Occipital lobe (tissue), 2 donors: Measurements from ENCODE around the gene ZNF606. TPM values are rescaled to one million over a fixed set of nuclear protein-coding genes. Genes with fewer than 3 reads are reported as not detected.

Experiments
- DNase-seq: peaks from one replicate; lab custom pipeline; 2025; lab: John Stamatoyannopoulos, UW
- total RNA-seq: library from RNA; depleted of rRNA; stranded (reverse); fragments of >200 nt; gene quantifications from one replicate; pipeline ENCODE4 v1.2.3, GENCODE V29; 2014

Gene ZNF606
- total RNA-seq, 1 donor from 2014 or later: 57.1 TPM

GRCh38 chr19:57934820-57935665 is 67.6 kb downstream of the ZNF606 start, which contains the start of gene ZNF418:
ZNF418 (minus strand) TSS chr19:57935402; CDS start chr19:57933822, 1,580 bp downstream.
- DNase-seq: peak; percentile 72

GRCh38 chr19:57927587-57927986 is 75.0 kb downstream of the ZNF606 start:
- DNase-seq: no peak

Other genes with a start within 250 kb of the ZNF606 start
- 69.7 TPM for gene ZNF586, start 233.1 kb downstream of the ZNF606 start, total RNA-seq
- 9.7 TPM for gene ZNF552, start 187.9 kb downstream of the ZNF606 start, total RNA-seq
- 20.9 TPM for gene ZNF587B, start 172.5 kb downstream of the ZNF606 start, total RNA-seq
- gene ZNF587, start 153.0 kb downstream of the ZNF606 start, total RNA-seq: 34.5 TPM
- 32.8 TPM for gene ZNF814, start 113.8 kb downstream of the ZNF606 start, total RNA-seq
- 39.3 TPM for gene ZNF417, start 86.2 kb downstream of the ZNF606 start, total RNA-seq
- gene ZNF418, start 67.4 kb downstream of the ZNF606 start, total RNA-seq: 64.3 TPM
- 15.6 TPM for gene ZNF256, start 55.1 kb downstream of the ZNF606 start, total RNA-seq
- not detected for gene C19orf18, start 28.3 kb downstream of the ZNF606 start, total RNA-seq
- 0.62 TPM for gene ZSCAN1, start 31.2 kb upstream of the ZNF606 start, total RNA-seq
- 13.4 TPM for gene ZNF135, start 56.5 kb upstream of the ZNF606 start, total RNA-seq
- 87.0 TPM for gene ZSCAN18, start 95.4 kb upstream of the ZNF606 start, total RNA-seq
- 28.4 TPM for gene ZNF329, start 148.0 kb upstream of the ZNF606 start, total RNA-seq
- gene ZNF274, start 180.2 kb upstream of the ZNF606 start, total RNA-seq: 25.1 TPM
- gene ZNF544, start 226.1 kb upstream of the ZNF606 start, total RNA-seq: 63.8 TPM